ENCODE results near the gene RAB7A. TPM values are rescaled to one million over a fixed set of nuclear protein-coding genes. Genes with fewer than 3 reads are reported as not detected.

Gene RAB7A
- total RNA-seq, 1 experiment from 2014 or later: 258 TPM

DNA sequence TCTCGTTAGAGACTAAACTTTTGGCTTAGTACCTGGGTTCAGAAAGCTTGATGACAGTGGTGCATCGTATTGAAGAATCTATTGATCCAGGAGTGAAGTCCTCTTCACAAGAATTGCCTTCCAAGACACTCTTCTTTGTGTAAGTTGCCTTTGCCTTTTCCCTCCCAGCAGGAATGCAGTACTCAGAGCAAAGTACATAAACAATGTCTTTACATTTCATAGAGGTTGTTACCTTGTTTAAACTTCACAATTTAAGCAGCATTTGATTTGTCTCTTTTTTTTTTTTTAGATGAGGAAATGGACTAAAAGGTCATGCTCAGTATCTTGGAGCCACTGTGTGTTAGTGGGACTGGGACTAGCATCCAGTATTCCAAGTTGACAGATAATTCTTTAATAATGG is 9.9 kb downstream of the RAB7A start:
- Histone ChIP-seq H3K4me3 (ENCODE audit: low read depth, low read length, poor library complexity, severe bottlenecking) (no peak overlapping the region), H3K9me3 (ENCODE audit: low read depth, low read length, poor library complexity, severe bottlenecking) (no peaks in the 10 kb centered on the region), H3K36me3 (ENCODE audit: insufficient read depth, low read length, poor library complexity, severe bottlenecking) (peaks cover 3% of the 10 kb centered on the region), H3K27ac (ENCODE audit: low read depth, low read length, poor library complexity, severe bottlenecking) (no peak overlapping the region), H3K27me3 (replicated peaks; ENCODE audit: insufficient read depth, low read depth, low read length, poor library complexity) (no peaks in the 10 kb centered on the region), H3K4me1 (ENCODE audit: insufficient read depth, low read length, poor library complexity, severe bottlenecking) (no peaks in the 10 kb centered on the region)
- intact Hi-C loops (cut with micrococcal nuclease; ENCODE audit: unreplicated experiment): no loop called here
- no peak for DNase-seq (ENCODE audit: low spot score)
- no peak for TF ChIP-seq EZH2 (IDR thresholded peaks at IDR 0.05; ENCODE audit: borderline replicate concordance, low read depth, low read length, poor library complexity, severe bottlenecking)
- TF ChIP-seq, protein P1, sequence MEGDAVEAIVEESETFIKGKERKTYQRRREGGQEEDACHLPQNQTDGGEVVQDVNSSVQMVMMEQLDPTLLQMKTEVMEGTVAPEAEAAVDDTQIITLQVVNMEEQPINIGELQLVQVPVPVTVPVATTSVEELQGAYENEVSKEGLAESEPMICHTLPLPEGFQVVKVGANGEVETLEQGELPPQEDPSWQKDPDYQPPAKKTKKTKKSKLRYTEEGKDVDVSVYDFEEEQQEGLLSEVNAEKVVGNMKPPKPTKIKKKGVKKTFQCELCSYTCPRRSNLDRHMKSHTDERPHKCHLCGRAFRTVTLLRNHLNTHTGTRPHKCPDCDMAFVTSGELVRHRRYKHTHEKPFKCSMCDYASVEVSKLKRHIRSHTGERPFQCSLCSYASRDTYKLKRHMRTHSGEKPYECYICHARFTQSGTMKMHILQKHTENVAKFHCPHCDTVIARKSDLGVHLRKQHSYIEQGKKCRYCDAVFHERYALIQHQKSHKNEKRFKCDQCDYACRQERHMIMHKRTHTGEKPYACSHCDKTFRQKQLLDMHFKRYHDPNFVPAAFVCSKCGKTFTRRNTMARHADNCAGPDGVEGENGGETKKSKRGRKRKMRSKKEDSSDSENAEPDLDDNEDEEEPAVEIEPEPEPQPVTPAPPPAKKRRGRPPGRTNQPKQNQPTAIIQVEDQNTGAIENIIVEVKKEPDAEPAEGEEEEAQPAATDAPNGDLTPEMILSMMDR (conservative IDR thresholded peaks at IDR 0.05; ENCODE audit: low read depth, low read length): no peak
- ChIA-PET POLR2A (ENCODE audit: low non-redundant PET) (no interaction called here), CTCF (no interaction called here)
- BruUV-seq (replicated peaks): no TSS peak

- no peak overlapping the region for H3K27ac ChIP-seq (ENCODE audit: low read depth, low read length, poor library complexity, severe bottlenecking)
- H3K4me1 ChIP-seq (ENCODE audit: insufficient read depth, low read length, poor library complexity, severe bottlenecking): no peaks in the 10 kb centered on the region
- peaks cover 7% of the 10 kb centered on the region for H3K36me3 ChIP-seq (ENCODE audit: insufficient read depth, low read length, poor library complexity, severe bottlenecking)
- intact Hi-C loops (cut with micrococcal nuclease; ENCODE audit: unreplicated experiment): no loop called here
- ChIA-PET POLR2A (ENCODE audit: low non-redundant PET) (no interaction called here), CTCF (no interaction called here)
- TF ChIP-seq EZH2 (IDR thresholded peaks at IDR 0.05; ENCODE audit: borderline replicate concordance, low read depth, low read length, poor library complexity, severe bottlenecking): no peak
- TF ChIP-seq, protein P1 (conservative IDR thresholded peaks at IDR 0.05; ENCODE audit: low read depth, low read length): no peak
- DNase-seq (ENCODE audit: low spot score): no peak
- no peaks in the 10 kb centered on the region for H3K27me3 ChIP-seq (replicated peaks; ENCODE audit: insufficient read depth, low read depth, low read length, poor library complexity)
- H3K4me3 ChIP-seq (ENCODE audit: low read depth, low read length, poor library complexity, severe bottlenecking): no peak overlapping the region
- no peaks in the 10 kb centered on the region for H3K9me3 ChIP-seq (ENCODE audit: low read depth, low read length, poor library complexity, severe bottlenecking)
- no TSS peak for BruUV-seq (replicated peaks)
Observed at GRCh38 chr3:128736601-128737000, 10.6 kb downstream of the RAB7A start.

DNA sequence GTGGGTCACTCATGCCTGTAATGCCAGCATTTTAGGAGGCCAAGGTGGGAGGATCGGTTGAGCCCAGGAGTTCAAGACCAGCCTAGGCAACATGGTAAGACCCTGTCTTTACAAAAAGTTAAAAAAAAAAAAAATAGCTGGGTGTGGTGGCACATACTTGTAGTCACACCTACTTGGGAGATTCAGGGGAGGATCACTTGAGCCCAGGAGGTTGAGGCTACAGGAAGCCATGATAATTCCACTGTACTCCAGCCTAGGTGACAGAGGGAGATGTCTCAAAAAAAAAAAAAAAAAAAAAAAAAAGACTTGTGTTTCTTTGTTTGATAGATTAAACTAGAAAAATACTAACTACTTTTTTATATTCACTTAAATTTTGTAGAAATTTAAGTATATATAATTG is 14.6 kb downstream of the RAB7A start:
- CTCF ChIA-PET: no interaction called here
- Histone ChIP-seq H3K27ac (ENCODE audit: low read depth, low read length, poor library complexity, severe bottlenecking) (no peak overlapping the region), H3K27me3 (replicated peaks; ENCODE audit: insufficient read depth, low read depth, low read length, poor library complexity) (no peaks in the 10 kb centered on the region), H3K4me1 (ENCODE audit: insufficient read depth, low read length, poor library complexity, severe bottlenecking) (no peaks in the 10 kb centered on the region), H3K9me3 (ENCODE audit: low read depth, low read length, poor library complexity, severe bottlenecking) (peaks cover 4% of the 10 kb centered on the region), H3K36me3 (ENCODE audit: insufficient read depth, low read length, poor library complexity, severe bottlenecking) (peaks cover 20% of the 10 kb centered on the region), H3K4me3 (ENCODE audit: low read depth, low read length, poor library complexity, severe bottlenecking) (no peak overlapping the region)
- POLR2A ChIA-PET (ENCODE audit: low non-redundant PET): no interaction called here
- no peak for DNase-seq (ENCODE audit: low spot score)
- intact Hi-C loops (cut with micrococcal nuclease; ENCODE audit: unreplicated experiment): no loop called here
- no TSS peak for BruUV-seq (replicated peaks)
- TF ChIP-seq, protein P1 (conservative IDR thresholded peaks at IDR 0.05; ENCODE audit: low read depth, low read length): no peak
- no peak for TF ChIP-seq EZH2 (IDR thresholded peaks at IDR 0.05; ENCODE audit: borderline replicate concordance, low read depth, low read length, poor library complexity, severe bottlenecking)
